ENCODE results near the gene CREB3L2.

The CREB3L2 gene

DNA sequence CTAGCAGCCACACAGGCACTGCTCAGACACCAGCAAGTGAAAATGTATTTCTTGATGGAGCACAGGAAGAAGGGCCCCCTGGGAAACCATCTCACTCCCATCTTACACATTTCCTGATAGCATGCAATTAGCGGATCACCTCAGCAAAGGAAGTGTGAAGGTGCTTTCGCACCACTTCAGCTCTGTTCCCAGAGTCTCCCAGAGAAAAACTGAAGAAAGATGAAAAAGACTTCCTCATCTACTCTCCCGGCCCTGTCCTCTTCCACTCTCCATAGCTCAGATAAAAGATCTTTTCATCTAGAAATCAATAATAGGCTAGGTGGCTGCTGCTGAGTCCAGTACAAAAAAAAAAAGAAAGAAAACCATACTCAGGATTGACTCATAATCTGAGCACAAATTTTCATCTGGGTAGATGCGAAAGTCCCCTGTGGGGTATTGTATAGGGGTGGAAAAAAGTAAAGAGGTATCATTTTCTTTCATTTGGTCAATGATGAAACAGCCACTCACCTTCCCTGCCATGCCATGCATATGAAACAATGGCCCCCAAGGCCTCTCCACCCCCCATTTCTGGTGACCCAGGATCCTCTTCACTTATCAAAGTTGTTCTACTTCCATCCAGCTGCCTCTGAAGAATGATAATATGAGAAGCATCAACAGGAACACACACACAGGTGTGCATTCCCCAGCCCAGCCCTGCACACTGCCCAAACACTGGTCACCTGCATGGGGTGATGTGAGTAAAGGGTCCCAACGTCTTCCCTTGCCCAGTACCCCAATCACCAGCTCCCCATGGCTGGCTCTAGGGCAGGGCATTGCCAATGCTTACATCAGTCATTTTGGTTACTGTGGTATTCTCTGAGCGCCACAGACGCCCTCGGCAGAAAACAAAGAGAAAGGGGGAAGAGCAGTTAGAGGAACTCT lies 106.3 kb downstream of the CREB3L2 start:
- DNase-seq: no peak
- in situ Hi-C loops (cut with HindIII; ENCODE audit: low pct_ligation_motif_present, low pct_unique_long_range_greater_than_20kb, low sequenced_read_pairs): no loop called here

DNA sequence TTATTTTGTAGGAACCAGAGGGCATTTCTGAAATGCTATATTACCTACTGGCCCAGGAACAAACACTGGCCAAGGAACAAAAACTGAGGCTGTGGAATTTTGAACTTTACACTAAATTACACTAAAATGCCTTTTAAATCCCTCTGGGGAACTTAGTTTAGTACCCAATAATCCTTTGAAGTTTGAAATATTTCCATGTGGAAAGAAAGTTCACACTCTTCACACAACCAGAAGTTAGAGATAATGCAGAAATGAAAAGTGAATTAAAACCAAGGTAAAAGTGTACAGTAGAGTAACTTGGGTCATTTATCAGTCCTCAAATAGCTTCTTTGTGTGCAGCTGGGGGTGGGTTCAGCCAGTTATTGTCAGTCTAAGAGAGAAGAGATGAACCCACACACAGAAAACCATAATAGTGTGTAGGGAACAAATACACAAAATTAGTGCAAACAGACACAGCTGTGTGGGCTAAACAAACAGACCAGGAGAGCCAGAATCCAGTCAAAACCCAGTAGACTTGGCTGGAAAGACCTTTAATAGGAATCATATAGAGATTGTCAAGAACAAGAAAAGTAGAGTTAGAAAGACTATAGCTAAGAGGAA lies 108.6 kb downstream of the CREB3L2 start:
- in situ Hi-C loops (cut with HindIII; ENCODE audit: low pct_ligation_motif_present, low pct_unique_long_range_greater_than_20kb, low sequenced_read_pairs): no loop called here

DNA sequence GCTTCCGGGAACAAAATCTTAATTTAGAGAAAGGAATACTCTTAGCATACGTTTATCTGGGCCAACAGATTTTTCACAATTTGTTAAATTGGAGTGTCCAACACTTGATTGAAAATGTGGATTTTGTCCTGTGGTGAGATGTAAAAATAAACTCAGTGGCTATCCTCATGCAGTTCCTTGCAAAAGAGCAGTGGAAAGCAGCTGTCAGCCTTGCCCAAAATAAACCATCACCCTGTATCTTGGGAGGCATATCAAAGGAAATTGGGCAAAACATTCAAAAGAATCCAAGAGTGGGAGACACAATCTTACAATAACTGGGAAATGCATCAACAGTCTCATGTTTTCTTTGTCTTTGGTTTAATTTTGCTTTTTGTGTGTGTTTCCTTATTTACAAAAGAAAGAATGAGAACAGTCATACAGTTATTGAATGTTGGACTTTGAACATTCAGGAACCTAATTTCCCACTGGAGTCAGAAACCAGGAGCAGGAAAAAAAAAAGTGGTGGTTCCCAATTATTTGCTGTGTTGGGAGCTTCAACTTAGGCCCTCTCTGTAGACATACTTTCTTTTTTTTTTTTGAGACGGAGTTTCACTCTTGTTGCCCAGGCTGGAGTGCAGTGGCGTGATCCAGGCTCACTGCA lies 110.8 kb downstream of the CREB3L2 start:
- no peak for DNase-seq
- in situ Hi-C loops (cut with HindIII; ENCODE audit: low pct_ligation_motif_present, low pct_unique_long_range_greater_than_20kb, low sequenced_read_pairs): no loop called here

More for the DNA sequence above, 108.6 kb downstream of the CREB3L2 start:
- DNase-seq: no peak

DNA sequence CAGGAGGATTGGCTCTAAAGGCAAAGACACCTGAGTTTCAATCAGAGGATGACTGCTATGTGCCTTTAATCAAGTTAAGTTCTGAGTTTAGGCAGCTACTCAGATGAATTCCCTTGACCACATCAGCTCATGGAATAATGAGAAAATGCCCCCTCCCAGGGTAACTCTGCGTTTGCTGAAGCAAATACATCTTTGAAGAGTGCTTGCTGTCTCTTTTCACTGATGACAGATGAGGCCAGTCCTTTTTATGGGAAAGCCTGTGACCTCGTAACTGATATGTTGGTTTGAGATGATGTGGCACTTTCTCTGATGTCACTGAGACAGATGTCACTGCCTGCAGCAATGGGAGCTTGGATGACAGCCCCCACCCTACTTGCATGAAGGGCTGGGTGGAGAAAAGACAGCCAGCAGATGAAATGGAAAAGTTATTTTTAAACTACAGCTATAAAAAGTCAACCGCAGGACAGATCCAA lies 111.4 kb downstream of the CREB3L2 start:
- in situ Hi-C loops (cut with HindIII; ENCODE audit: low pct_ligation_motif_present, low pct_unique_long_range_greater_than_20kb, low sequenced_read_pairs): no loop called here
- no peak for DNase-seq

DNA sequence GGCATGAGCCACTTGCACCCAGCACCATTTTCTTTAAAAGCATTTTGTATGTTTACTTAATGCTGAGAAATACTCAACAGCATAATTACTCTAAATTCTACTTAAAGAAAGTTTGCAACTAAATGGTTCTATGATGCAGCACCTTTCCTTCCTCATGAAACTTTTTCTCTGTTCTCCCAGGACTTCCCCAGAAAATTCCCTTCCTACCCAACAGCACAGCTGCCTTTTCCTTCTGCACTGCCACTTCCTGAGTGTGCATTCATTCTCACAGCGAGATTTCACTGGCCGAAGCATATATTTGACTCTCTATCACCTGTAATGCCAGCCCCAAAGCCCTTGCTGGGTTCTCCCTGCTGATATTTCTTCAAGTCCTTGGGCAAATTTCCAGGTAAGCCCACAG lies 113.6 kb downstream of the CREB3L2 start:
- in situ Hi-C loops (cut with HindIII; ENCODE audit: low pct_ligation_motif_present, low pct_unique_long_range_greater_than_20kb, low sequenced_read_pairs): no loop called here
- DNase-seq: no peak

DNA sequence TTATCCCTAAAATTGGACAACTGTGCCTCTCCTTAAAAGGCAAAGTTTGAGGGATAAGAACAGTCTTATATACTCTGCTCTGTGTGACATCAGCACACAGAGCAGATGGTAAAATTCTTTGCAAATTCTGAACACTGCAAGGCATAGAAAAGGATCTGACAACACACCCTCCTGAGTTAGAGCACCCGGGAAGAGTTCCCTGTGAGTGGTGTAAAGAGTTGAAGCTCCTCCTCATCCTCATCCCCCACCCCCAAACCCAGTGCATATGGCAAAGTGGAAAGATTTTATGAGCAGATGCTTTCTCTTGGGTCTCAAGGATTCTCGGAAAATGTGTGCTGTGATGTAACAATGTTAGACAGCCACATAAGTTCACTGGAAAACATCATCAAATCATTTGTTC lies 115.1 kb downstream of the CREB3L2 start:
- in situ Hi-C loops (cut with HindIII; ENCODE audit: low pct_ligation_motif_present, low pct_unique_long_range_greater_than_20kb, low sequenced_read_pairs): no loop called here
- DNase-seq: no peak

DNA sequence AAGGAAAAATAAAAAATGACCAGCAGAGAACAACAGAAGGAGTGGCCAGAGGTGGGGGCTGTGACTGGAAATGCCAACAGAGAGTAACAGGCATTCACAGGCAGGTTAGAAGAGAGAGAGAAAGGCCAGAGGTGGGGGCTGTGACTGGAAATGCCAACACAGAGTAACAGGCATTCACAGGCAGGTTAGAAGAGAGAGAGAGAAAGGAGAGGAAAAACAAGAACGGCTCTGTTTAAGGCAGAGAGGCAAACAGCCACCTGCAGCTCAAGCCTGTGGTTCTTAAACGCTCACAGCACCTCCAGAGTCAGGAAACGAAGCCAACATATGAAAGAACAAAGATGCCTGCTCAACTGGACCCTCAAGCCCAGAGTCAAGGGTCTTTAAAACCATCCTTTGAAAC lies 115.6 kb downstream of the CREB3L2 start:
- no peak for DNase-seq
- in situ Hi-C loops (cut with HindIII; ENCODE audit: low pct_ligation_motif_present, low pct_unique_long_range_greater_than_20kb, low sequenced_read_pairs): no loop called here

DNA sequence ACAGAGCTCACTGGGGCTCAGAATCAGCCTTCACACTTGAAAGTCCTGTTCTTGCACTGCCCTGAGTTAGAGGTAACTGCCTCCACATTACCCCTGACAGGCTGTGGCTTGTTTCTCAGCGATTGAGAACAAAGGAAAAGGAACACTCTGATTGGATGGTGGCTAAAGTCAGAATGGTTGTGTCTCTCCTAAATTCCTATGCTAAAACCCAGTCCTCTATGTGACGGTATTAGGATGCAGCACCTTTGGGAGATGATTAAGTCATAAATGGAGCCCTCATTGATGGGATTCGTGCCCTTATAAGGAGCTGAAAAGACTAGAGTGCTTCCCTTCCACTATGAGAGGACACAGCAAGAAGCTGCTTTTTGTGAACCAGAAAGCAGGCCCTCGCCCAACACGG lies 116.2 kb downstream of the CREB3L2 start:
- no peak for DNase-seq
- in situ Hi-C loops (cut with HindIII; ENCODE audit: low pct_ligation_motif_present, low pct_unique_long_range_greater_than_20kb, low sequenced_read_pairs): no loop called here

DNA sequence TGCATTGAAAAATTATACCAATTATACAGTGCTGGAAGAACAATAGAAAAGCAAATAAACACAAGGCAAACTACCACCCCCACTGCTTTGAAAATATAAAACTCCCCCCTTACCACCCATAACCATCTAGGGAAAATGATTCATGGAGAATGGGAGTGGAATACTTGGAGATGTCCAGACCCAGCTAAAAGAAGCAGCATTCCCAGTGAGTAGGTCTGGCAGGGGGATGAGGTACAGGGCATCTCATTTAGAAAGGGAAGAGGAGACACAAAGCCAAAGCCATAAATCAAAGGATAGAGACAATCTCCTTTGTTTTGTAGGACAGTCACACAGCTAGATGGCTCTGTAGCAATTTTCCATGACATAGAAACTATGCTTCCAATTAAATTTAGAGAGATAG lies 119.1 kb downstream of the CREB3L2 start:
- peak; percentile 10 for DNase-seq

DNA sequence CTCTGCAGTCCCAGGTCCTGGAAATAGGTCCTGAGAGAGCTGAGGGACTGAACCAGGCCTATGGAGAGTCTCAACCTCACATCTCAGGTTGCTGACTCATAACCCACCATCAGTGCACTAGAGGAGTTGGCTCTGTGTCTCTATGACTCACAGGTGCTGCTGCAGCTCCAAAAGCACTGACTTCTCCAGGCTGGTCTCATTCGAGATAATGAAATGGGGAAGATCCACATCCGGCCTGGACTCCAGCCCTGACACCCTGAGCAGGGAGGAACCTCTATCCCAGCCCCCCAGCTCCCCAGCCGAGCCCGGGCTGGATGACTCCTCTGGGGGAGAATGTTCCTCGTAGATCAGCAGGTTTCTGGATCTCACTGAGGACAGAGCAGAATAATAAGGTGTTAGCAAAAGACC lies 119.6 kb downstream of the CREB3L2 start:
- DNase-seq: peak; percentile 99
- in situ Hi-C loops (cut with HindIII; ENCODE audit: low pct_ligation_motif_present, low pct_unique_long_range_greater_than_20kb, low sequenced_read_pairs): no loop called here

More for the DNA sequence above, 119.1 kb downstream of the CREB3L2 start:
- in situ Hi-C loops (cut with HindIII; ENCODE audit: low pct_ligation_motif_present, low pct_unique_long_range_greater_than_20kb, low sequenced_read_pairs): no loop called here

DNA sequence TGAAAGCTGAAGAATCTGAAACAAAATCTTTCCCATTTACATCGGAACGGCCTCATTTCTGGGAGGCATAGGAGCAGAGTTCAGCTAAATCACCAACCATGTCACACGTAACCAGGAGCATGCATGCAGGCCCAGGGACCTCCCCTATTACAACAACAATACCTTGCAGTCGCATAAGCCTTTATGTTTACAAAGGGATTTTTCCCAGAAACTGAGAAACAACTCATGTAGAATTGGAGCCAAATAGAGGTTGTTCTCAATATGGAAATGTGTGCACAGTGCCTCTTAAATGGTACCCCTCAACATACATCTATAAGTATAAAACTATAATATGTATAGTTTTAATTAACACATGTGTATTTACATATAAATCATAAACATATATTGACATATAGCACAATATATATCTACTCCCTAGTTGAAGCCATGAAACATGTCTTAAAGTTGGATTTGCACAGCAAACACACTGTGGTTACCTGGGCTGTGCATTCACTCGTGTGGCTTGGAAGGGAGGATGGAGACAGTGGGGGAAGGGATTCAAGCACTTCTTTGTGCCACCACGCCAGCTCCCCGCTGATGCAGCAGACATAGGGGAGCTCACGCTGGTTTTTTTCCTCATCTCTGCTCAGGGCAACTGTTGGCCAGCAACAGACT lies 120.2 kb downstream of the CREB3L2 start:
- in situ Hi-C loops (cut with HindIII; ENCODE audit: low pct_ligation_motif_present, low pct_unique_long_range_greater_than_20kb, low sequenced_read_pairs): no loop called here
- peak; percentile 12 for DNase-seq

DNA sequence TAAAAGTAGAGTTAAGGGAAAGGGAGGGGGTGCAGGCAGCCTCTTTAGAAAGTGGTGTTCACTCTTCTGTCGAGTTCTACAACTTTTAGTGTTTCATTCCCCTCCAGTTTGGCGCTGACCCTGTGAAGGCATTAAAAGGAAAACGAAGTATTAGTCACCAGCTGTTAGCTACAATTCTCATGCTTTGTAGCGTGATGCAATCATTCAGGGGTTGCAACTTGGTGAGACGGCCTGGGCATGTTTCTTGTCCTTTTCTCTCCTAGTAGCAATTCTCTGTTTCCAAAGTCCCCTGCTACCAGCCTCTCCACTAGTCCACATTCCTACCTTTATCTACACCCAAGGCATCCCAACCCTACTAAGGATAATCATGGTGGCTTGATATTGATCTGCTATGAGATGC lies 121.5 kb downstream of the CREB3L2 start:
- in situ Hi-C loops (cut with HindIII; ENCODE audit: low pct_ligation_motif_present, low pct_unique_long_range_greater_than_20kb, low sequenced_read_pairs): no loop called here
- no peak for DNase-seq

DNA sequence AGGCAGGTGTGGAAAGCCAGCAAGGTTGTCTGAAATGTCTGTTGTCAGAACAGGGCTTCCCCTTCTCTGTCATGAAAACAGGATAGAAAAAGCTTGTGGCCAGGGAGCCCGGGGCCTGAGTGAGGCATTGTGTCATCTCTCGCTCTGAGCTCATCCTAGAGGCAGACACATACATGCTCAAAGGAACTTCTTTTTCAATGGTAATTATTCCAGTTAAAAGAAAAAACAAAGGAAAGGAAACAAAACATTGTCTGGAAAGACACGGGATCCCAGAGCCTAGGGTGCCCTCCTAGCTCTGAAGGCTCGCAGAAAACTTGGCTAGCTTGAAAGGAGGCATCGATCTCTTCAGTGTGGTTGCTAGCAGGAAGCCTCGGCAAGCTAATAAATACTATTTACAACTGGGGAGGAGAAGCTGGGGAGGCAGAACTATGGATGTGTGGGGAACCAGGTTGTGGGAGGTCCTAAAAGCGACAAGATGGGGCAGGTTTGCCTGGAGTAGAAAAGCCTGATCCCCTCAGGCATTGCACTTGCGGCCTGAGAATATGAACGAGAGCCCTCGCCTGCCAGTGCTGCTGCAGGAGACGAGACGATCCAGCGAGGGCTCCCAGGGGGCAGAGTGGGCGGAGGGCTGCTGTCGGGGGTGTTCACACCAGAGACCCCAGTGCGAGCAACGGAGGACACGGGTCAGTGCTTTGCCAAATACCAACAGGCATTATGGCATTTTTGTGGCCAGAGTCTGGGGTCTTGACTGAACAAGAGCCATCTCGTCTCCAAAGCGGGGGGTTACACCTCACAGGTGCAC lies 122.3 kb downstream of the CREB3L2 start:
- DNase-seq: no peak
- in situ Hi-C loops (cut with HindIII; ENCODE audit: low pct_ligation_motif_present, low pct_unique_long_range_greater_than_20kb, low sequenced_read_pairs): no loop called here

DNA sequence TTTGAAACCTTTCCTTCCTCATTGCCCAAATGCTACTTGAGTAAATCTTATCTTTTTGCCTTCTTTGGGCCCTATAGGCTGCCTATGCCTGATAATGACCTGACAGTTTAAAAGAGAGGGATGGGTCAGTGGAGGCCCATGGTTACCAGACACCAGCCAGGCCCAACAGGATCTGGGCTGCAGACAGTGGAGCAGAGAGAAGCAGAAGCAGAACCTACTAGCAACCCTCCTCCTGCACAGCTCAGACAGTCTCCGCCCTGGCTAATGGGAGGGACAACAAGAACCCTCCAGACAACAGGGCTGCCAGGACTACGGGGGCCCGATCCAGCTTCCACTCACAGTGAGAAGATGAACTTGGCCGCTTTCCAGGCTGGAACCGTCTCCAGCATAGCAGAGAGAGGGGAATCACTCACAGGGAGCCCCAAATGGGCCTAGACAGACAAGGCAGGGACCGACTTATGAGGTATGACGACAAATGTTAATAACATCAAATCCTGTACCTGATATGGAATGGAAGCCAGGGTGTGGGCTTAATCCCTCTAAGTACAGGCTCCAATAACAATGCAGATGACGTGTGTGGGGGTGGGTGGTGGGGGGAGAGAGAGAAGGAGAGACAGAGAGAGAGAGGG lies 123.4 kb downstream of the CREB3L2 start:
- DNase-seq: no peak
- in situ Hi-C loops (cut with HindIII; ENCODE audit: low pct_ligation_motif_present, low pct_unique_long_range_greater_than_20kb, low sequenced_read_pairs): no loop called here

DNA sequence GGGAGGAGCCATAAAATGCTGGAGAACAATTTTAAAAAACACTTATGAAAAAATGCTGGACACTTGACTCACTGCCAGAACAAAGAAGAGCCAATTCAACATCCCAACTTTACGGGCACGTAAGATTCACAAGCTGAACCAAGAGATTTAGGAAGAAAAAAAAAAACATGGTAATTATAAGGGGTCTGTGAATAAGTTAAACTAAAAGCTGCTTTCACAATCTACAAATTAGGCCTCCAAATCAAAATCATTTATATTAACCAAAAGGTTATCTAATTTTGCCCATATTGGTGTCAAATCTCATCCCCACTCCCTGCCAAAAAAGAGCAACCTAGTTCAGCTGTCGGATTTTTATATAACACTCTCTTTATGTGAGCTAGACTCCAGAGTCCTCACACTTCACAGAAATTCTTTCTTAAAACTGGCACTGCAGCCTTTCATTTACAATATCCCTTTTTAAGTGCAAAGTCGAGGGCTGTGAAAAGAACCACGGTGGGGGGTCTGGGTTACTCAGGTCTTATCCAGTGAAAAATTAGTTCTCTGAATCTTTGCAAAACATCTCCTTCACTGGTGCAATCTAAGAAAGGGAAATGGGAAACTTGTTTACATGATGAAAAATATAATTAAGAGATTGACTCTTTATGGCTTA lies 124.7 kb downstream of the CREB3L2 start:
- DNase-seq: no peak
- in situ Hi-C loops (cut with HindIII; ENCODE audit: low pct_ligation_motif_present, low pct_unique_long_range_greater_than_20kb, low sequenced_read_pairs): no loop called here

DNA sequence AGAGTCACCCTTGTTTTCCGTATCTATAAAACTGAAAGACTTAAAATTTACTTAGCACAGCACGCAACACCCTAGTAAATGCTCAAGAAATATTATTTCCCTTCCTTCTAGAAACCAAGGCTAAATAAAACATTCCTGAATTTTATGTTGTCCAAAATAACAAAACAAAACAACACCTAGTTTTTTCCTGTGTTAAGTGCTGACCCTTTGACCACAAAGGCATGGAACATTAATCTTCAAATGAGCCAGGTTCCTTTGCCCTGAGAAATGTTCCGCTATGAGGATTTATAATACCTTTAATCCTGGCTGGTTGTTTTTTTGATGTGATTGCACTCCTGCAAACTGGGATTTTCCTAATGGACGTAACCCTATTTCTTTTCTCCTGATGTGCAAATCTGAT lies 126.1 kb downstream of the CREB3L2 start:
- no peak for DNase-seq
- in situ Hi-C loops (cut with HindIII; ENCODE audit: low pct_ligation_motif_present, low pct_unique_long_range_greater_than_20kb, low sequenced_read_pairs): no loop called here

DNA sequence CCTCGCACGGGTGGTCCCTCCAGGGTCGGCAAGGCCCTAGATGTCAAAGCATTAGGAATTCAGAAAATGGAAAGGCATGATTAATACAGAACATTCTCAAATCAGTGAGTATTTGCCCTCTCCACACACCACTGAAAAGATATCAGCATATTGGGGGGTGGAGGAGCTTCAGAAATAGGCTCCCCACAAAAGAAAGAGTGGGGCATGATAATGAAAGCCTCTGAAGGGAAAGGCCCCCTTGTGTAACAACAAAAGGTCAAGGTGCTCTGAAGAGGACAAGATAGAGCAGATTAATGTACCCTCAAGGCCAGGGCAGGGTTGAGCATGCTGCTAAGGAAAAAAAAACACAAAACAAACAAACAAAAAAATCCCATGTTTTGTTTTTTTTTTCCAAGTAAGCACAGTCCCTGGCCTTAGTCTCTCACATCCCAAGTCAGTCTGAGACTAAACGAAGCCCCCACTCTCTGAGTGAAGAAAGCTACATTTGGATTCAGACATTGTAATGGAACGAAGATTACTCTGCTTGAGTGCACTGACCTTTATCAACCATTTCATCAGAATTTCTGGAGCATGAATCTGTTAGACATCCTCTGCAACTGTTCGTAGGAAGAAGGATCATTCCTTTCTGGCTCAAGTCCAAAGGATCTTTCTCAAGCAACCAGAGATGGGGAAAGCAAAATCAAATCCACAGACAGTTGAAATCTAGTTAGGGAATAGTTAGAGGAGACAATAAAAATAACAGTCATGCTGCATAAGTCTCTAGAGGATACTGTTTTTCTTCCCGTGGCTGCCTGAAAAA lies 127.7 kb downstream of the CREB3L2 start:
- in situ Hi-C loops (cut with HindIII; ENCODE audit: low pct_ligation_motif_present, low pct_unique_long_range_greater_than_20kb, low sequenced_read_pairs): no loop called here
- DNase-seq: peak; percentile 81
